HEK293 (cell line): ENCODE measurements around the gene RAC3.

Source experiments
- CTCF ChIA-PET: fragments of 350-600 bp; formaldehyde crosslinking; extraction: SDS; loops from one replicate; lab custom pipeline; 2021; ENCODE audit warnings: antibody characterized with exemption; lab: Yijun Ruan, JAX
- POLR2A ChIA-PET: fragments of 300-600 bp; formaldehyde crosslinking; extraction: SDS; loops from one replicate; lab custom pipeline; 2020; ENCODE audit warnings: antibody characterized with exemption, inconsistent platforms; lab: Yijun Ruan, JAX
- H3K27ac ChIP-seq: fragments of 200-500 bp; sonication (Bioruptor generic); 2 replicates; pipeline ENCODE4 v1.5.1; 2014; ENCODE audit warnings: low read depth, low read length, control low read depth, inconsistent platforms; ENCODE audit errors: extremely low read depth
- H3K36me3 ChIP-seq, 2 experiments: fragments of 200-500 bp in 1 of 2; sonication (Bioruptor generic) in 1 of 2; 1 replicate in 1 of 2; 2 replicates in 1 of 2; pipeline ENCODE4 v1.5.1; 2014 to 2017; ENCODE audit warnings: inconsistent platforms in 2 of 2, low read length in 2 of 2; ENCODE audit not compliant: control insufficient read depth in 2 of 2, insufficient read depth in 1 of 2
- H3K4me1 ChIP-seq: fragments of 200-500 bp; sonication (Bioruptor generic); 2 replicates; pipeline ENCODE4 v1.5.1; 2014; ENCODE audit warnings: mild to moderate bottlenecking, low read length, inconsistent platforms; ENCODE audit not compliant: control insufficient read depth, insufficient read depth
- H3K4me3 ChIP-seq: 2 replicates; pipeline ENCODE4 v1.5.1; 2011; ENCODE audit warnings: low read depth, mild to moderate bottlenecking, control low read depth, low read length, moderate library complexity
- H3K9me3 ChIP-seq: fragments of 200-500 bp; sonication (Bioruptor generic); 2 replicates; pipeline ENCODE4 v1.5.1; 2014; ENCODE audit warnings: low read depth, low read length, inconsistent platforms; ENCODE audit not compliant: control insufficient read depth, insufficient read depth
- HOXD13 ChIP-seq: sonication (generic); formaldehyde crosslinking; IDR thresholded peaks from 2 replicates; pipeline ENCODE4 v1.8.0; 2022; ENCODE audit warnings: missing genetic modification reagents, borderline replicate concordance
- KLF1 ChIP-seq: fragments of 450-650 bp; formaldehyde crosslinking; IDR thresholded peaks from 2 replicates; pipeline ENCODE4 v1.5.1; 2016; ENCODE audit warnings: missing biosample characterization, missing genetic modification characterization
- KLF10 ChIP-seq: fragments of 450-650 bp; IDR thresholded peaks from 2 replicates; pipeline ENCODE4 v1.5.1; 2018; ENCODE audit warnings: missing biosample characterization, mild to moderate bottlenecking, missing genetic modification characterization
- KLF8 ChIP-seq: fragments of 450-650 bp; formaldehyde crosslinking; IDR thresholded peaks from 2 replicates; pipeline ENCODE4 v1.5.1; 2016; ENCODE audit warnings: missing biosample characterization, missing genetic modification characterization
- KLF9 ChIP-seq: fragments of 450-650 bp; formaldehyde crosslinking; IDR thresholded peaks from 2 replicates; pipeline ENCODE4 v1.5.1; 2016; ENCODE audit warnings: missing biosample characterization, missing genetic modification characterization, low read depth
- MZF1 ChIP-seq: fragments of 450-650 bp; formaldehyde crosslinking; IDR thresholded peaks from 2 replicates; pipeline ENCODE4 v1.5.1; 2017; ENCODE audit warnings: missing biosample characterization, missing genetic modification characterization, borderline replicate concordance
- PRDM2 ChIP-seq: fragments of 450-650 bp; formaldehyde crosslinking; IDR thresholded peaks from 2 replicates; pipeline ENCODE4 v1.5.1; 2016; ENCODE audit warnings: missing biosample characterization, missing genetic modification characterization, borderline replicate concordance
- ZBTB1 ChIP-seq: fragments of 450-650 bp; formaldehyde crosslinking; IDR thresholded peaks from 2 replicates; pipeline ENCODE4 v1.5.1; 2016; ENCODE audit warnings: missing biosample characterization, missing genetic modification characterization
- ZBTB10 ChIP-seq: fragments of 450-650 bp; formaldehyde crosslinking; IDR thresholded peaks from 2 replicates; pipeline ENCODE4 v1.5.1; 2016; ENCODE audit warnings: missing biosample characterization, missing genetic modification characterization
- ZBTB20 ChIP-seq: fragments of 450-650 bp; formaldehyde crosslinking; IDR thresholded peaks from 2 replicates; pipeline ENCODE4 v1.5.1; 2016; ENCODE audit warnings: missing biosample characterization, missing genetic modification characterization
- ZBTB48 ChIP-seq: fragments of 450-650 bp; formaldehyde crosslinking; IDR thresholded peaks from 2 replicates; pipeline ENCODE4 v1.5.1; 2016; ENCODE audit warnings: missing biosample characterization, missing genetic modification characterization
- ZBTB7A ChIP-seq: fragments of 450-650 bp; formaldehyde crosslinking; IDR thresholded peaks from 2 replicates; pipeline ENCODE4 v1.5.1; 2016; ENCODE audit warnings: low read depth, missing biosample characterization, missing genetic modification characterization
- ZNF184 ChIP-seq: fragments of 450-650 bp; IDR thresholded peaks from 2 replicates; pipeline ENCODE4 v1.5.1; 2018; ENCODE audit warnings: missing biosample characterization, mild to moderate bottlenecking, missing genetic modification characterization
- ZNF223 ChIP-seq: fragments of 450-650 bp; formaldehyde crosslinking; IDR thresholded peaks from 2 replicates; pipeline ENCODE4 v1.5.1; 2016; ENCODE audit warnings: missing biosample characterization, missing genetic modification characterization
- ZNF354C ChIP-seq: fragments of 450-650 bp; formaldehyde crosslinking; IDR thresholded peaks from 2 replicates; pipeline ENCODE4 v1.5.1; 2016; ENCODE audit warnings: missing biosample characterization, missing genetic modification characterization, low read depth, borderline replicate concordance
- ZNF391 ChIP-seq: fragments of 450-650 bp; formaldehyde crosslinking; IDR thresholded peaks from 2 replicates; pipeline ENCODE4 v1.5.1; 2016; ENCODE audit warnings: low read depth, missing biosample characterization, missing genetic modification characterization, borderline replicate concordance
- ZNF398 ChIP-seq: fragments of 450-650 bp; formaldehyde crosslinking; IDR thresholded peaks from 2 replicates; pipeline ENCODE4 v1.5.1; 2017; ENCODE audit warnings: missing biosample characterization, missing genetic modification characterization
- ZNF416 ChIP-seq: fragments of 450-650 bp; formaldehyde crosslinking; IDR thresholded peaks from 2 replicates; pipeline ENCODE4 v1.5.1; 2016; ENCODE audit warnings: missing biosample characterization, missing genetic modification characterization
- ZNF488 ChIP-seq: fragments of 450-650 bp; formaldehyde crosslinking; IDR thresholded peaks from 2 replicates; pipeline ENCODE4 v1.5.1; 2016; ENCODE audit warnings: missing biosample characterization, missing genetic modification characterization
- ZSCAN23 ChIP-seq: fragments of 450-650 bp; formaldehyde crosslinking; IDR thresholded peaks from 2 replicates; pipeline ENCODE4 v1.5.1; 2016; ENCODE audit warnings: missing biosample characterization, missing genetic modification characterization
- ZSCAN30 ChIP-seq: fragments of 450-650 bp; IDR thresholded peaks from 2 replicates; pipeline ENCODE4 v1.5.1; 2018; ENCODE audit warnings: missing biosample characterization, mild to moderate bottlenecking, missing genetic modification characterization, moderate library complexity

Gene RAC3

GRCh38 chr17:82031885-82032627 lies 578 bp downstream of the RAC3 start (continued):
- TF ChIP-seq ZBTB48 = no peak
- peak; percentile 72; the same call in 1 of the 2 replicates for TF ChIP-seq KLF10 (tag by site-specific recombination)
- TF ChIP-seq ZBTB7A (tag by site-specific recombination) = peak; percentile 87; the same call in 1 of the 2 replicates
- TF ChIP-seq ZNF184 (tag by site-specific recombination) = no peak
- peak; percentile 56; the same call in 1 of the 2 replicates for TF ChIP-seq ZBTB20 (tag by site-specific recombination)
- no peak for TF ChIP-seq HOXD13 (CRISPR knock-in tag)
- TF ChIP-seq KLF1 (tag by site-specific recombination) = peak; percentile 98
- TF ChIP-seq ZNF223 (tag by site-specific recombination) = no peak
- TF ChIP-seq KLF9 = peak; percentile 68; the same call in 1 of the 2 replicates
- TF ChIP-seq ZNF416 (tag by site-specific recombination) = no peak
- TF ChIP-seq ZSCAN30 (tag by site-specific recombination) = no peak

- Histone ChIP-seq H3K36me3 (peaks cover 0 to 51% of the 10 kb centered on the region in 2 experiments; a peak in 1 of 3 replicates), H3K9me3 (no peaks in the 10 kb centered on the region), H3K4me1 (peaks cover 10% of the 10 kb centered on the region), H3K27ac (no peak overlapping the region), H3K4me3 (no peak overlapping the region)
- CTCF ChIA-PET = interaction anchor here (7.2 kb wide), 1 partner anchor 12 kb away, joined by 42 read pairs; the partner anchor contains the start of genes CENPX and LRRC45
- POLR2A ChIA-PET = interaction anchor here (1.6 to 6.0 kb wide), 4 partner anchors 11 to 56 kb away, joined by 7 to 56 read pairs (median 21); partner anchors contain the start of genes CENPX, GPS1, LRRC45 and RFNG
- TF ChIP-seq PRDM2 (tag by site-specific recombination) = no peak
- 0 out of 2 replicates have a peak, but pooled peaks have one; percentile 38 for TF ChIP-seq ZBTB48
- no peak for TF ChIP-seq ZBTB1
- TF ChIP-seq ZNF391 = no peak
- TF ChIP-seq ZBTB20 (tag by site-specific recombination) = no peak
- 0 out of 2 replicates have a peak, but pooled peaks have one; percentile 42 for TF ChIP-seq KLF8
- no peak for TF ChIP-seq ZNF488 (tag by site-specific recombination)
- no peak for TF ChIP-seq ZSCAN23
- TF ChIP-seq ZNF398 (tag by site-specific recombination) = no peak
- TF ChIP-seq ZNF354C (tag by site-specific recombination) = no peak
- TF ChIP-seq ZBTB10 (tag by site-specific recombination) = no peak
- TF ChIP-seq MZF1 = no peak
These were observed 2.0 kb downstream of the RAC3 start for GRCh38 chr17:82033359-82034085.
